Endodermal cell (in vitro differentiated cells): Measurements from ENCODE around the gene UBE2D1. TPM values are rescaled to one million over a fixed set of nuclear protein-coding genes. Genes with fewer than 3 reads are reported as not detected.
A peak's percentile ranks its signal among the peaks of the same experiment; 100 is the strongest.
"Not testable (repeated sequence)": the region's sequence is repeated elsewhere in the genome, so short reads cannot be mapped to it uniquely, and the experiment has no call there.

Experiments used
- DNase-seq: peaks from one replicate; pipeline ENCODE4 v3.0.0-alpha.2; 2017
- H3K27ac ChIP-seq: 2 replicates; pipeline ENCODE4 v1.5.1; 2013; ENCODE audit warnings: mild to moderate bottlenecking, low read depth, low read length, moderate library complexity
- H3K27me3 ChIP-seq: 2 replicates; pipeline ENCODE4 v1.6.1; 2013; ENCODE audit warnings: mild to moderate bottlenecking, low read length, moderate library complexity; ENCODE audit not compliant: insufficient read depth, control insufficient read depth, poor library complexity, severe bottlenecking
- H3K36me3 ChIP-seq: 2 replicates; pipeline ENCODE4 v1.7.0; 2013; ENCODE audit warnings: mild to moderate bottlenecking, low read length, moderate library complexity; ENCODE audit not compliant: control insufficient read depth, insufficient read depth
- H3K4me1 ChIP-seq: one replicate; pipeline ENCODE4 v1.7.0; 2013; ENCODE audit warnings: low read length; ENCODE audit not compliant: control insufficient read depth, insufficient read depth
- H3K4me3 ChIP-seq: 2 replicates; pipeline ENCODE4 v1.5.1; 2013; ENCODE audit warnings: mild to moderate bottlenecking, low read length, moderate library complexity
- H3K9ac ChIP-seq: 2 replicates; pipeline ENCODE4 v1.6.1; 2013; ENCODE audit warnings: mild to moderate bottlenecking, low read length, moderate library complexity; ENCODE audit not compliant: poor library complexity, severe bottlenecking; ENCODE audit errors: extremely low read depth
- H3K9me3 ChIP-seq: 2 replicates; pipeline ENCODE4 v1.6.1; 2013; ENCODE audit warnings: mild to moderate bottlenecking, low read length, moderate library complexity; ENCODE audit not compliant: control insufficient read depth
- H3K27ac Mint-ChIP-seq: 2 replicates; pipeline ENCODE4 v1.8.0; 2020; ENCODE audit warnings: mixed read lengths
- H3K27me3 Mint-ChIP-seq: 2 replicates; pipeline ENCODE4 v1.8.0; 2021; ENCODE audit warnings: mild to moderate bottlenecking, mixed read lengths; ENCODE audit not compliant: insufficient read depth
- H3K36me3 Mint-ChIP-seq: 2 replicates; pipeline ENCODE4 v1.8.0; 2020; ENCODE audit warnings: low read depth, mixed read lengths
- H3K4me1 Mint-ChIP-seq: 2 replicates; pipeline ENCODE4 v1.8.0; 2020; ENCODE audit warnings: mixed read lengths
- H3K4me3 Mint-ChIP-seq: 2 replicates; pipeline ENCODE4 v1.8.0; 2020; ENCODE audit warnings: mild to moderate bottlenecking, moderate library complexity, mixed read lengths
- H3K9me3 Mint-ChIP-seq: 2 replicates; pipeline ENCODE4 v1.8.0; 2020; ENCODE audit warnings: mild to moderate bottlenecking, mixed read lengths
- WGBS, 2 experiments: methylation state at CpG; one replicate each; pipeline versions ENCODE4 v1.1.5 to v1.1.7; 2013; ENCODE audit warnings: missing lambda C conversion rate in 2 of 2, mixed read lengths in 1 of 2; ENCODE audit not compliant: insufficient coverage in 1 of 2, insufficient read length in 1 of 2; 5-methylcytosine and 5-hydroxymethylcytosine counted together
- total RNA-seq, 2 donors: library from RNA; stranded (reverse); fragmentation: NEBNext Ultra II Directional in 1 of 2; extraction: Animal tissue kit (Norgen Biotek cat#: 25700) in 1 of 2; gene quantifications; 2 replicates in 1 of 2; 3 replicates in 1 of 2; pipeline ENCODE4 v1.2.1, GENCODE V29; 2021
- TF ChIP-seq, protein P1 (sequence below): fragments of 200-600 bp; sonication (generic); conservative IDR thresholded peaks from 2 replicates; pipeline ENCODE4 v1.5.0; 2021; ENCODE audit warnings: antibody characterized with exemption, mild to moderate bottlenecking

The UBE2D1 gene
- total RNA-seq, 2 donors from 2014 or later, result 28.9 to 33.0 TPM

DNA sequence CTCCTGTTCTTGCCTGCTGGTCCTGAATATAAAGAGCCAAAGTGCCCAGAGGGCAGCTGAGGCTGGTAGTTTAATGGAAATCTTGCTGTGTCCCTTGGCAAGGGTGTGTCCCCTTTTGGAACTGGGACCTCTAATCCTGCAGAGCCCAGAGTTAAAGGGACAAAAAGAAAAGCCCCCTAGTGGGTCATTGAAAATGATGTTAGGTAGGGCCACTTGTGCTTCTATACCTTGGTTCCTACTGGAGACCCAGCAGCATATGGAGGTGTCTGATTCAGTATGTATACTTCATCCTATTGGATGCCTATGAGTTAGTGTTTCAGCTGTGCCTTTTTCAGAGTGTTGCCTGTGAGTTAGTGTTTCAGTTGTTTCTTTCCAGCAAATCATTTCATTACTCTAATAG is 81.0 kb downstream of the UBE2D1 start:
- Histone ChIP-seq H3K27me3 (peaks cover 50% of the 10 kb centered on the region), H3K4me1 (no peaks in the 10 kb centered on the region), H3K36me3 (no peaks in the 10 kb centered on the region), H3K9me3 (no peaks in the 10 kb centered on the region), H3K9ac (no peak overlapping the region), H3K4me3 (no peak overlapping the region), H3K27ac (no peak overlapping the region)
- peak; percentile 52 for DNase-seq
- Mint-ChIP-seq H3K4me1 (peaks cover 15% of the 10 kb centered on the region), H3K36me3 (no peaks in the 10 kb centered on the region), H3K27ac (no peak overlapping the region), H3K9me3 (peaks cover 21% of the 10 kb centered on the region), H3K27me3 (peaks cover 59% of the 10 kb centered on the region), H3K4me3 (no peak overlapping the region)
- TF ChIP-seq, protein P1, sequence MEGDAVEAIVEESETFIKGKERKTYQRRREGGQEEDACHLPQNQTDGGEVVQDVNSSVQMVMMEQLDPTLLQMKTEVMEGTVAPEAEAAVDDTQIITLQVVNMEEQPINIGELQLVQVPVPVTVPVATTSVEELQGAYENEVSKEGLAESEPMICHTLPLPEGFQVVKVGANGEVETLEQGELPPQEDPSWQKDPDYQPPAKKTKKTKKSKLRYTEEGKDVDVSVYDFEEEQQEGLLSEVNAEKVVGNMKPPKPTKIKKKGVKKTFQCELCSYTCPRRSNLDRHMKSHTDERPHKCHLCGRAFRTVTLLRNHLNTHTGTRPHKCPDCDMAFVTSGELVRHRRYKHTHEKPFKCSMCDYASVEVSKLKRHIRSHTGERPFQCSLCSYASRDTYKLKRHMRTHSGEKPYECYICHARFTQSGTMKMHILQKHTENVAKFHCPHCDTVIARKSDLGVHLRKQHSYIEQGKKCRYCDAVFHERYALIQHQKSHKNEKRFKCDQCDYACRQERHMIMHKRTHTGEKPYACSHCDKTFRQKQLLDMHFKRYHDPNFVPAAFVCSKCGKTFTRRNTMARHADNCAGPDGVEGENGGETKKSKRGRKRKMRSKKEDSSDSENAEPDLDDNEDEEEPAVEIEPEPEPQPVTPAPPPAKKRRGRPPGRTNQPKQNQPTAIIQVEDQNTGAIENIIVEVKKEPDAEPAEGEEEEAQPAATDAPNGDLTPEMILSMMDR, result peak; percentile 47

DNA sequence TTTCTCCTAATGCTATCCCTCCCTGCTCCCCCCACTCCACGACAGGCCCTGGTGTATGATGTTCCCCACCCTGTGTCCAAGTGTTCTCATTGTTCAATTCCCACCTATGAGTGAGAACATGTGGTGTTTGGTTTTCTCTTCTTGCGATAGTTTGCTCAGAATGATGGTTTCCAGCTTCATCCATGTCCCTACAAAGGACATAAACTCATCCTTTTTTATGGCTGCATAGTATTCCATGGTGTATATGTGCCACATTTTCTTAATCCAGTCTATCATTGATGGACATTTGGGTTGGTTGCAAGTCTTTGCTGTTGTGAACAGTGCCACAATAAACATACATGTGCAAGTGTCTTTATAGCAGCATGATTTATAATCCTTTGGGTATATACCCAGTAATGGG is 83.1 kb downstream of the UBE2D1 start:
- H3K36me3 Mint-ChIP-seq, H3K36me3 ChIP-seq, H3K4me3 ChIP-seq, DNase-seq, H3K27ac ChIP-seq, H3K4me3 Mint-ChIP-seq, H3K27ac Mint-ChIP-seq, H3K9me3 ChIP-seq, H3K4me1 ChIP-seq, H3K4me1 Mint-ChIP-seq, H3K9ac ChIP-seq: not testable (repeated sequence)
- peaks cover 36% of the 10 kb centered on the region for H3K27me3 ChIP-seq
- Mint-ChIP-seq H3K27me3 (peaks cover 46% of the 10 kb centered on the region), H3K9me3 (peaks cover 21% of the 10 kb centered on the region)
- 93% methylated on average over 1 of the region's 2 CpGs; no CpG with 5 or more reads in 1 of the 2 experiments for WGBS, 2 experiments

Other genes with a start within 250 kb of the UBE2D1 start
- gene IPMK, start 67.1 kb upstream of the UBE2D1 start, total RNA-seq, result 1 to 10 TPM; 9.3 to 9.4 TPM
- gene CISD1, start 65.8 kb upstream of the UBE2D1 start, total RNA-seq, result 10 to 100 TPM; 33.9 to 39.0 TPM
- 10 to 100 TPM; 68.6 to 72.9 TPM for gene TFAM, start 50.4 kb downstream of the UBE2D1 start, total RNA-seq
- gene BICC1, start 177.9 kb downstream of the UBE2D1 start, total RNA-seq, result under 1 TPM; 0.27 to 0.40 TPM